HTERT RPE-1 (cell line): ENCODE measurements around the gene SRBD1.

Experiments used
- in situ Hi-C: fragments of 300-500 bp; cut with MboI; formaldehyde crosslinking; loops from 4 replicates; pipeline ENCODE4 v1.14.3; 2020; ENCODE audit warnings: low sequenced_read_pairs

Gene SRBD1

GRCh38 chr2:45390861-45391260 is 220.2 kb downstream of the SRBD1 start:
- in situ Hi-C loops = no loop called here

- in situ Hi-C loops = no loop called here
Observed at GRCh38 chr2:45390441-45390840, 220.6 kb downstream of the SRBD1 start.

GRCh38 chr2:45388541-45389100 is 222.4 kb downstream of the SRBD1 start:
- in situ Hi-C loops = no loop called here

- in situ Hi-C loops = no loop called here
Observed at GRCh38 chr2:45382744-45383143, 228.3 kb downstream of the SRBD1 start.

GRCh38 chr2:45380131-45380836 is 230.8 kb downstream of the SRBD1 start:
- in situ Hi-C loops = no loop called here

- in situ Hi-C loops = no loop called here
Observed at GRCh38 chr2:45379399-45380087, 231.5 kb downstream of the SRBD1 start.

- in situ Hi-C loops = no loop called here
Observed at GRCh38 chr2:45373534-45373933, 237.5 kb downstream of the SRBD1 start.

- in situ Hi-C loops = no loop called here
Observed at GRCh38 chr2:45370369-45370768, 240.7 kb downstream of the SRBD1 start.

- in situ Hi-C loops = no loop called here
Observed at GRCh38 chr2:45368792-45369191, 242.3 kb downstream of the SRBD1 start.

- in situ Hi-C loops = no loop called here
Observed at GRCh38 chr2:45361666-45362065, 249.4 kb downstream of the SRBD1 start.

- in situ Hi-C loops = no loop called here
Observed at GRCh38 chr2:45354776-45355175, 256.3 kb downstream of the SRBD1 start.

- in situ Hi-C loops = no loop called here
Observed at GRCh38 chr2:45353879-45354278, 257.2 kb downstream of the SRBD1 start.

- in situ Hi-C loops = no loop called here
Observed at GRCh38 chr2:45352506-45352905, 258.6 kb downstream of the SRBD1 start.

- in situ Hi-C loops = no loop called here
Observed at GRCh38 chr2:45345331-45346234, 265.5 kb downstream of the SRBD1 start.

GRCh38 chr2:45344502-45344901 is 266.6 kb downstream of the SRBD1 start:
- in situ Hi-C loops = no loop called here

- in situ Hi-C loops = no loop called here
Observed at GRCh38 chr2:45344071-45344470, 267.0 kb downstream of the SRBD1 start.

- in situ Hi-C loops = no loop called here
Observed at GRCh38 chr2:45343251-45344017, 267.6 kb downstream of the SRBD1 start.

GRCh38 chr2:45340318-45340717 is 270.7 kb downstream of the SRBD1 start:
- in situ Hi-C loops = no loop called here

GRCh38 chr2:45339253-45339652 is 271.8 kb downstream of the SRBD1 start:
- in situ Hi-C loops = no loop called here
